Kasumi-1 (cell line): ENCODE results near the gene FANCB.

ENCODE experiments used
- DNase-seq, 2 experiments: peaks; one replicate each; lab custom pipeline; 2025; lab: John Stamatoyannopoulos, UW

The FANCB gene

DNA sequence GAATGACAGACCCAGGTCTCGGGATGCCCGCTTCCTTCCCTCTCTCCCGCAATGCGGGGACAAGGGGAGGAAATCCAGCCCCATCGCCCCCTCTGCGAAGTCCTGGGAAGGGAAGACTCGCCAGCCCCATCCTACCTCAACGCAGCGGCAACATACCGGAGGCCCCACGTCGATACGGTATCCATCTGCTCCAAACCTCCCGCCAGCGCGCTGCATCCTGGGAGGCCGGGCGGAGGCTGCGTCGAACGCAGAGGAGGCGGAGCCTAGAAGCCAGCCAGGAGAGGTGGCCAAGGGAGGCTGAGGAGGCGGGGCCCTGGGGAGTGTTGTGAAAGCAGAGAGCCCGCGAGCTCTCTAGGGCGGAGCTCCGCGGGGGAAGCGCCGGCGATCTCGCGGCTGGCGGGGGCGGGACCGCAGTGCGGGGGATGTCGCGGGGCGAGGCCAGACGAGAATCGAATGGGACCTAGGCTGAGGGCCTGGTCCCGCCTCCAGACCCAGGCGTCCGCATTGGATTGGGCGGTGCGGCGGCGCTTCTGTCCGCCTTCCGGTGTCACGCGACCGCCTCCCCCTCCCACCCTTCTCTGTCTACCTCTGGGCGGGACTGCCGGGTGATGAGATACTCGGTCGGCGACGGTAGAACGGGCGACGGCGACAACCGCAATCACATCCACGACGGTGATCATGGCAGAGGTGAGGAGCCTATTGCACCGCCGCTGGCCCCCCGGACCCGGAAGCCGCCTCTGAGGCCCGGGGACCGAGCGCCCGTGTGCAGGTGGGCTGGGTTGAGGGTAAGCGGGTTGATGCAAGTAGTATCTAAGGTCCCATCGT, at the start of gene FANCB, which contains the start of gene MOSPD2:
FANCB (minus strand) TSS at position 219 of the 825 bp plus-strand sequence. CDS start 7,559 bp downstream, outside the sequence.
MOSPD2 (plus strand) TSS at position 571 of the 825 bp plus-strand sequence; CDS start at position 679, 108 bp downstream.
- DNase-seq, result peak; percentile 81 to 84

DNA sequence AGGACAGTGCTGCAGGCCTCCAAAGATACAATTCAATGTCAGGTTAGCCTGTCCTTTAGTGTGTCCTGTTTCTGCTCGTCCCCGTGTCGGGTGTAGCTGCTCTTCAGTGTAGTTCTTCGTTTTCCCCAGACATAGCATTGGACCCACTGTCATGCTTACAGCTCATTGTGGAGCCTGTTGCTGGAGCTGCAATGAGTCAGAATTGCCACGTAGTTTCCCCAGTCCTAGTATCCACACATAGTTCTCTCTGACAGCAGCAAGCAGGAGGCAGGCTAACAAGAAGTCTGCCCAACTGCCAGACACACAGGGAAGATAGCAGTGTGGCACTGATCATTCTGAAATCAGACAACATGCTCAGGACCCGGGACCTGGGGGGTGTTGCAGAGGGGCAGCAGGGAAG, 49.6 kb upstream of the FANCB start:
- DNase-seq, result no peak

DNA sequence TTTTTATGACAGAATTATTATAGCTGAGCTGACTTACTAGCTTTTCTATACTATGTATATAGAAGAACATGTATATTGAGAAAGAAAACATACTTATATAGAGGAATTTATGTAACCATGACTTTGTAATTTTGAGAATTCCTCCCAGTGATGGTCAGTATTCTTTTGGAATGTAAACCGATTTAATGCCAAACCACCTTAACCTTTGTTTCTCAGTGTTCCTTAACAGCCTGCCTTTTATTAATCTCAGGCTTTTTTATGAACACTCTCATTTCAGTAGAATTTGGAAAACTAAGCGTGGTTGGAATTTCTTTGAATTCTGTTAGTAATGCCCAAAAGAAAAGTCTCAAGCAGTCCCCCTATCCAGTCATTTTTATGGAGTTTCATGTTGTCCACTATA, 47.3 kb upstream of the FANCB start:
- DNase-seq, result no peak

DNA sequence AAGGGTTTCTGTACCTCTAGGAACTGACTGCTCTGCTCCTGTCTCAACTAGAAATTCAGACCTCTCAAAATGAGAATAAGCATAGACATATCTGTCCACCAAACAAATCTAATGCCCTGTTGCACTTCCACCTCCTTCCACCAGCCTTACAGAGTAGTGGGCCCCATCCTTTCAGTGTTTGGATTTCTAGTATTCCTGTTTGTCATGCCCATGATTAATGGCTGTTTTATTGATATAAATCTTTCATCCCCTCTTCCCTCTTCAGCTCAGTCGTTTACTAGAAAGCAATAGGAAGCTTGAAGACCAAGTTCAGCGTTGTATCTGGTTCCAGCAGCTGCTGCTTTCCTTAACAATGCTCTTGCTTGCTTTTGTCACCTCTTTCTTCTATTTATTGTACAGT, 46.5 kb upstream of the FANCB start:
- DNase-seq, result no peak

DNA sequence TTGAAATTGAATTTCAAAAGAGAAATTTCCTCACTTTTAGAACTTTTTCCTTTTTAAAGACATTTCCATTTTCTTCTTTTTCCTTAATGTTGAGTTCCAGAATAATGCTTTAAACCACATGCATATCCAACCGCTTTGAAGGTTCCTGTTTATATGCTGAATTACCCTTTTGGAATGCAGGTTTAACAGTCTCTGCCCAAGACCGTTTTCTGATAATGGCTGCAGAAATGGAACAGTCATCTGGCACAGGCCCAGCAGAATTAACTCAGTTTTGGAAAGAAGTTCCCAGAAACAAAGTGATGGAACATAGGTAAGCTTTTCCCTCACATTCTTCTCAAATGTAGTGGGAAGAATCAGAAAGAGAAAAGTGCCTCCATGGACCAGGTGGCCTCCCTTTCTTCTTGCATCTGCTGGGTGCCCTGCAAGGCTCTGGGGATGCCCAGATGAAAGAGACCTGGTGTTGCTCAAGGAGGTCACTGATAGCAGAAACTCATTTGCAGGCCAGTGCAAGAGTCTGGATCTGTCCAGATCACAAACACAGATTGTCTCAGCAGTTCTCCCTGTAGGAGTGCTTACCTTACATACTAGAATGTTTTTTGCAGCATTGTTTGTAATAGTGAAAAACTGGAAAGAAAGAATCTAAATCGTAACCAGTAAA, 43.3 kb upstream of the FANCB start:
- DNase-seq, result no peak

DNA sequence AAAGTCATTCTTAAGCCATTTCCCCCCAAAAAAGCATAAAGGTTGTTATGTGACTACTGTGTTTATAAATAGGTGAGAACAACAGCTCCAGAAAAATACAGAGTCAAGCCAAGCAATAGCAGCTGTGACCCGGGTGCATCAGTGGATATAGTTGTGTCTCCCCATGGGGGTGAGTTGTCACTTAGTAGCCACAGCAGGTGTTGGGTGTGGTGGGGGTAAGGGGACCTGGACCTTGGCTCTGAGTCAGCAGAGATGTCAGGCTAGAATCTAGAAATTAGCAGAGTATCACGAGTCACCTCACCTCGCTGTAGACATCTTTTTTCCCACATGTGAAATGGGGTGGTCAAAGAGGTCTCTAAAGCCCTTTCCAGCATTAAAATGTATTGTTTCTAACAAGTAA, 42.7 kb upstream of the FANCB start:
- DNase-seq, result no peak

DNA sequence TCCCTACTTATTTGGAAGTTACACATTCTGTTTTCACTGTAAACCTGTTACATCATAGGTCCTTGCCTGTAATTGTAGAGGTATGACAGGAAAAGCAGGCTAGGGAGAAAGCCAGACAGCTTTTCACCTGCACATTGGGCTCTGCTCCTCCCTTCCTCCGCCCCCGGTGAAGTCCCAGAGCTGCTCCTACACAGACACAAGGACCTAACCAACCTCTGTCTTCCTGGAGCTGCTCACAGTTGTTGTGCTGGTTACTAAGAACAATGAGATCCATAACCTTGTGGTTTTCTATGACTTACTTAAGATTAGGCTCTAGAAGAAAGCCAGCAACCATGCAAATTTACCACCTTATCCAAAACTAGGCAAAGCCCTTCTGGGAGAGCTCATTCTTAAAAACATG, 40.4 kb upstream of the FANCB start:
- DNase-seq, result no peak

DNA sequence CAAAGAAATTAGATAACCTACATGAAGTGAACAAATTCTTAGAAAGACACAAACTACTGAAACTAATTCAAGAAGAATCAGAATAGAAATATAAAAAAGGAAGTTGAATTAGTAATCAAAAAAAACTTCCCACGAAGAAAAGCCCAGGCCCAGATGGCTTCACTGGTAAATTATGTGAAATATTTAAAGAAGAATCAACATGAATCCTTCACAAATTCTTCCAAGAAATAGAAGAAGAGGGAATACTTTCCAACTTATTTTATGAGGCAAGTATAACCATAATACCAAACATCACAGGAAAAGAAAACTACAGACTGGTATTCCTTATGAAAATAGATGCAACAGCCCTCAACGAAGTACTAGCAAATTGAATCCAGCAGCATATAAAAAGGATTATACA, 31.0 kb upstream of the FANCB start:
- DNase-seq, result no peak

DNA sequence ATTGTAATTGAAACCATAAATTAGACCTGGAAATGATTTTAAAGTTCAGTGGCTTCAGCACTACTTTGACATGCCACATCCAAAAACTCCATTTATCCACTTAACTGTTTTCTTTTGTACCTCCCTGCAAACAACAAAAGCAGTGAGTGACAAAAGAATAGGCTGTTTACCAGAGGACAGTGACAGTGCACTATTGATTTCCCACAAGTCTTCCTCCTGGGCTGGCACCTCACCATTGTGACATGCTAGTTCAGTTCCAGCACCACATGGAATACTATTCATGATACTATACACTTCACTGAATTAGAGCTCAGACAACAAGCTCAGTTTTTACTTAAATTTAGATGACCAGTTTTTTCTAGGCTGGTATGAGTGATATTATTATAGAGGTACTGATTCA, 29.7 kb upstream of the FANCB start:
- no peak for DNase-seq

DNA sequence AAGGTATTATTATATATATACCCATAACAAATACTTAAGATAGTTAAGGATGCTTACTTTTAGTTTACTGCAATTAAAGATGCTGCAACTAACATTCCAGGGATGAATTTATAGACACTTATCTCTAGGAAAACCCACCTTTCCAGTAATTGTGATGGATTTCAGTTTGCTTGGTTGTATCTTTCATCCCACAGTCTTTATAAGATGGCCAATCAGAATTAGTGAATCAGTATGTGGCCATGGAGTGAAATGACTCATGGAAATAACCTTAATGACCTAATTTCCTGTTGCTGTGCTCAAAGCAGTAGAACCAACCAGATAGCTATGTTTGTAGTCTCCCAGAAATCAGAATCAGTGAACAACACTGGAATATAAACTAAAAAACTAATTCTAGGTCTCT, 26.7 kb upstream of the FANCB start:
- no peak for DNase-seq

DNA sequence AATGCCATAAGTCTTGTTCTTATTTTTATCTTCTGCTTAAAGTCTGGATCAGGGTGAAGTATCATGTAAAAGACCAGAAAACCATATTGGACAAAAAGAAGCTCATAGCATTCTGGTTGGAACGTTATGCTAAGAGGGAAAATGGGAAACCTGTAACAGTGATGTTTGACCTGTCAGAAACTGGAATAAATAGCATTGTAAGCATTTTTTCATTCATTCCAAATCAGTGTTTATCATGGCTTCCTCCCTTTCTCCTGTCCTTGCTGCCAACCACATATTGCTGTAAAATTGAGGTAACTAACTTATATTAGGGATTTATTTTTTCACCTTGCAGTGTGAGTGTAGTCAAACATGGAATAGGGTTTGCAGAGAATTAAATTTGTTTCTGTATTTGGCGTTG, 24.2 kb upstream of the FANCB start:
- DNase-seq, result no peak

DNA sequence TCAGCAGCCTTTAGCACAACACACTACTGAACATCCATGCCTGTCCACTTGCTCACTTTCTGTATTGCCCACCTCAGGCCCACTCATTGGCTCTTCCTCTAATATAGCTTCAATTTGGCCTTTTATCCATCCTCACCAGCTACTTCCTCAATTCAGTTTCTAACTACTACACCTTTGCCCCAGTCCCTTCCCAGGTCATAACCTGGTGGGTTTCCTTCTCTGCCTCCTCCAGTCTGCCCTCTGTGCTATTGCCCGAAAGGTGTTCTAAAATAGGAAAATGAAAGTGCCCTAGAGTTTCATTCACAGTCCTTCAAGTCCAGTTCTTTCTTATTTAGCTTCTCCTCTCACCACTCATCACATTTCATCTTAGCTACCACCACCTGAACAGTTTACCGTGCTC, 23.4 kb upstream of the FANCB start:
- no peak for DNase-seq

DNA sequence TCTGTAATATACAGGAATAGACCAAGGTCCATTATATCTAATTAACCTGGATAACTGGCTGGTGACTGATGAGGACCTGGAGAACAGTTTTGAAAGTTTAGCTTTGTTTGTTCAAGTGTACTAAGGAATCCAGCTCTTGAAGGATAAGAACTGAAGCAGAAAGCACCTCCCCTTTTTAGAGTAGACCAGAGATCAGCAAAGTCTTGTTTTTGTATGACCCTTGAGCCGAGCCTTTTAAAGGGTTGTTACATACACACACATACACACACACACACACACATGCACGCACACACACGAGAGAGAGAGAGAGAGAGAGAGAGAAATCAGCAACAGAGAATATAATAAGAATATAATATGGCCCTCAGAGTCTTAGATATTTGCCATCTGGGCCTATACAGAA, 13.4 kb upstream of the FANCB start:
- no peak for DNase-seq

DNA sequence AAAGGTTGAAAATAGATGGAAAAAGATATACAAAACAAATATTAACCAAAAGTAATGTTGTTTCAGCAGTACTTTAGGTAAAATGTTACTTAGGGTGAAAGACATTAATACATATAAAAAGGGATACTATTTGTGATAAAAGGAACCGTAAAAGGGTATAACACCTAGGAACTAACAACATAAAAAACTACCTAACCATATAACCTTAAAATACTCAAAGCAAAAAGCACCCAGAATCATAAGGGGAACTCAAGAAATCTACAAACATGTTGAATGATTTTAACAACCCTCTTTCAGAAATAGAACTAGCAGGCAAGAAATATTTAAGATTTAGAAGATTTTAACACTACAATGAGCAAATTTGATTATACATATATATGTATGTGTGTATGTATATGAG, 11.8 kb upstream of the FANCB start:
- DNase-seq, result no peak

DNA sequence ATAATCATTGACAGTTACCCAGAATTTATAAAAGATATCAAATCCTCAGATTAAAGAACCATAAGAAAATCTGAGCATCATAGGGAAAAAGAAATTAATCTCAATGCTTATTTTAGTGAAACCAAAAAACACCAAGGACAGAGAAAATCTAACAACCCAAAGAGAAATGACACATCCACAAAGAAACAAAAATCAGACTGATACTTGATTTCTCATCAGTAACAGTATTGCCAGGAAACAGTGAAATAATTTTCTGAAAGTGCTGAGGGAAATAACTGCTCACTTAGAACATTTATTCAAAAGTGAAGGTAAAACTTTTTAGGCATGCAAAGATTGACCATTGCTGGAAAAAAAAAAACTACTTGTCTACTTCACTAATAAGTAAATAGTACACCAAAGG, 11.0 kb upstream of the FANCB start:
- DNase-seq, result no peak

DNA sequence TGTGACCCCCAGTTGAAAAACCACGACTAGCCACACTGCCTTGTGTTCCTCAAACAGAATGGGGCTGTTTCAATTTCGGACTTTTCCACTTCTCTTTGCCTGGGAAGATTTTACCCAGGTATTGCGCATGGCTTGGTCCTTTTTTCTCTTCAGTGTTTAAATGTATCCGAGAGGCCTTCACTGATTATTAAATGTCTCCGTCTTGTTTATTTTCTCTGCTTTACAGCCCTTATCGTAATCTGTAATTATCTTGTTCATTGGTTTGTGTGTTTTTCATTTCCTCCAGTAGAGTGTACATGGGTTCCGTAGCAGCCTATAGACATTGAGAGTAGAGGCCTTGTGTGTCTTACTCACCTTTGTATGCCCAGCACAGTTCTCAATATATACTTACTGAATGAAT, 2.8 kb upstream of the FANCB start:
- no peak for DNase-seq

DNA sequence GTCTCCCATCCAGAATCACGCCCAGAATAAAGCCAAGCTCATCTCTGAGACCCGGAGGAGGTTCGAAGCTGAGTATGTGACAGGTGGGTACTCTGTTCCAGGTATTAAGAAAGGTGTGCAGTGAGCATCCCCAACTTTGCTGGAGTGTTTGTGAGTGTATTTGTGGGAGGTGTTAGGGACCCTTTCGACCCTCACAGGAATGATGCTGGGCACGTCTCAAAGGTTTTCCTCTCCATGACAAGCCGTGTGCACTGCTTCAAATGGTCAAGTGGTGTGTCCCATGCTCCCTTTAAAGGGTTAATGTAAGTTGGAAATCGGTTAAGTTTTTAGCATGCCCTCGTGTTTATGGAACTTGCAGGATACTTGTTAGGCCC, 794 bp upstream of the FANCB start:
- no peak for DNase-seq

DNA sequence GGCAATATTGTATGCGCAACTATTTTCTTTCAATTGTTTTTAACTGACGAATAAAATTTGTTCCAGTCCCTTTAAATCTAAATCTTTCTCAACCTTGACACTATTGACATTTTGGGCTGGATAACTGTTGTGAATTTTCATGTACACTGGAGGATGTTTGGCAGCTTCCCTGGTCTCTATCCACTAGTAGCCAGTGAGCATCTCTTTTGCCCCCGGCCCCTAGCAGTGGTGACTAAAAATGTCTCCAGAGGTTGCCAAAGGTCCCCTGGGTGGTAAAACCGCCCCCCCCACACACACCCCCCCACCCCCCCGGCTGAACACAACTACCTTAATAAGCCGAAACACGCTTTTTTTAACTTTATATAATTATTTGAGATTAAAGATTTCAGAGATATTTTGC, 514 bp downstream of the FANCB start:
- DNase-seq, result no peak

DNA sequence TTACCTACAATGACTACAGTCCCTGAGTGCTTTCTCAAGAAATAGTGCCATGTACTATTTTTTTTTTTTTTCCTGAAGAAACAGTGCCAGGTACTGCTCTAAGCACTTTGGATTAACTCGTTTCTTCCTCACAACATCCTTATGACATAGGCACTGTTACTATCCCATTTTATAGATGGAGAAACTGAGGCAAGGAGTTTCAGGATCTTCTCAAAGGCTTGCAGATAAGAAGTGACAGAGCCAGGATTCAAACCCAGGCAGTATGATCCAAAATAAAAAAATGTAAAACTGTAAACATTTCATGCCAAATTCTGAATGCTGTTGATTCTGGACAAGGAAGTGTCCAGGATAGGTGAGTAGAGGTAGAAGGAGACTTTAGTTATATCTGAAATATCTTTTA, 1.1 kb downstream of the FANCB start:
- no peak for DNase-seq

DNA sequence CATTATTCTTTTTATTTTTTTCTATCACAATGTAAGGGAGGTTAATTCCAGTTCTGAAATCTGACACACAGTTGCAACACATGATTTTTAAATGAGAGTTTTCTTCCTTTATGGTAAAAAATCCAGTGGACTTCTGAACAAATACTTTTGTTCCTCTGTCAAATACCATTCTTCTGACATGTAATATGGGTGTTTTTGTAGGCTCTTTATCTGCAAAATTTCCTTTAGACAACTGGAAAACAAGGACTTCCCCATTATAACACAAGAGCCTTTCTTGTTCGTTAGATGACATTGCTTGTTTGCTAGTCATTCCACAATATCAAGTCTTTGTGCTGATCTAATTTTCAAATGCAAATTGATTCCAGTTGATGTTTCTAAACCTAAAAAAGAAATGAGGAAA, 7.7 kb downstream of the FANCB start:
- no peak for DNase-seq

DNA sequence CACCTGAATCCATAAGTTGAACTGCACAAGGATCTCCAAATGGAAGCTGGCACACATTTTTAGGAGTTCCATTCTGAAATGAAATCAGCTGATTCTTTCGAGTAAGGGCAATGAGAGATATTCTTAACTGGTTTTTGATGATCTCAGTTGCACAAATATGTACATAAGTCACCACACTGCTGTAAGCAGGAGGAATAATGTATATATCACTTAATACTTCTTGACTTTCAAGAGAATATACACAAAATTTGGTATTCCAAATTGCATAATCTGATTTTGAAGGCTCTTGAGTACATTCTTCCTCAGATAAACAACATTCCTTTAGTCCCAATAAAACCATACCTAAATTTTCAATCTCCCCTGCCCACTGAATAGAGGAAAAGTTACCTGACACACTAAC, 8.2 kb downstream of the FANCB start:
- no peak for DNase-seq

DNA sequence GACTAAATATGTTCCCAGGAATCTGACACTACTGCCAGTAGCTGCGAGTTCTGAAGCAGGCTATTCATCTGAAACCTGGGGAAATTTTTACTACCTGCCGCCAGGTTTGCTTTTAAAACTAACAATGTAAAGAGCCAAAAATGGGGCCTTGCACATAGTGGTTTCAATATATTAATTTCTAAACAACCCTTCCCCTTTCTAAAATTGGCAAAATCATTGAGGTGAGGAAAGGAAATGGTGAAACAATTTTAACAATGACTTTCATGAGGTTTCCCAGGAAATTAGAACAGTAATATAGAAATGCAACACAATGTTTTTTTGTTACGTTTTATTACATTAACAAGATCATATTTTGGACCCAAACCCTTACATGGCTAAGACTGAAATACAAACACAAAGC, 21.3 kb downstream of the FANCB start:
- DNase-seq, result no peak

DNA sequence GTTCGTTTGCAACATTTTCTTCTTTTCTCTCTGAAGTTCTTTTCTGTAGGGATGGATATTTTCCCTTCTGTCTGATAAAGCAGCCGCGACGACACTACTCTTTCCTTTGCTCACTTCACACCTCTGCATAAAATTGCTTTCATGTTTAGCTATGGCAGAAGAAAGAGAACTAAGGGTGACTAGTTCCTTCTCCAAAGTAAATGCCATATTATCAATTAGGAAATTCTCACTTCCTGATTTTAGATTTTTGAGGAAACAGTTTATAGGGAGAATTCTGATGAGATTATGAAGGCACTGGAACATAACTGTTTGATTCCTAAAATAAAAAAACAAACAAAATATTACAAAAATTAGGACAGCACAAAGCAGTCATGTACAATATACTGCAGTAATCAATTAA, 29.2 kb downstream of the FANCB start:
- DNase-seq, result no peak

DNA sequence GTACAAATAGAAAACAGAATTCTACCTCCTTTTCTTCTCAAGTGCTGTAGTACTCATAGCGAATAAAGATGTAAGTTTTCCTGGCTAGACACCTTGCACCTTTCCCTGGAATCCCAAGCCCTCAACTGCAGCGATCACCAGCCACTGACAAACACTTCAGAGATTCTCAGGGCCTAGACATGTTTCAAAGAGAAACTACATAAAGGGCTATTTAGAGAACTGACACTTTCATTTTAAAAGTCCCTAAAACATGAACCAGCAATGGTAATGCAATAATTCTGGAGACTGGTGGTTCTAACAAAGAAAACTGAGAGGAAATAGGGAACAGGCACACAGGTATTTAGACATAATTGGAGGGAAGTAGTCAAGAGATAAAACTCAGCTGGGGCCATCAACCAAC, 35.7 kb downstream of the FANCB start:
- no peak for DNase-seq
